Measurements from ENCODE around the gene ARID1B.

The ARID1B gene

DNA sequence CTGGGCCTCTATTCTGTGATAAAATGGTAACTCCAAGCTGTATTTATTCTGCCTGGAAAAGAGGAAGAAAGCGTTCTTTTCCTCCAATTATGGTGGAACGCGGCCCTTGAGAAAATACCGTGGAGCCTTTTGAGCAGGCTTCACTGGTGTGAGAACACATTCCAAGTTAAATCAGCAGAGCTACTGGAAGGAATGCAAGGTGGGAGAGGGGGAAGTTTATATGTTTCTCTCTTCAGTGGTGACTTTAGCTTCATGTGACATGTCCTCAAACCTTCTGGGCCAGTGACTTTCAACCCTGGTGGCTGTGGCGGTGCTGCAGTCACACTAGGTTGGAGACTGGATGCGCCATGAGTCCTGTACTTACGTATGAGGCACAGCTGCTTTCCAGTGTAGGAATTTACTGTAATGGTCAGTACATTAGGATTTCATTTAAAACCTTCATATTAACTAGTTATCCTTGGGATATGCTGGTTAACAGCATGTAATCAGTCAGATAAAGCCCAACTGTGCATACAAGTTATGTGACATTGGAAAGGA lies 221.7 kb downstream of the ARID1B start:
- H3K27me3 ChIP-seq: no peaks in the 10 kb centered on the region
- DNase-seq: no peak
- H3K4me1 ChIP-seq: peaks cover 0 to 10% (median 3%) of the 10 kb centered on the region in 4 donors
- H3K27ac ChIP-seq: no peak overlapping the region
- H3K4me3 ChIP-seq: no peak overlapping the region
- no peaks in the 10 kb centered on the region for H3K9me3 ChIP-seq
- no peaks in the 10 kb centered on the region for H3K36me3 ChIP-seq
- intact Hi-C loops (cut with DNase I; ENCODE audit: low total_unique reads): no loop called here
- TF ChIP-seq, protein P1, sequence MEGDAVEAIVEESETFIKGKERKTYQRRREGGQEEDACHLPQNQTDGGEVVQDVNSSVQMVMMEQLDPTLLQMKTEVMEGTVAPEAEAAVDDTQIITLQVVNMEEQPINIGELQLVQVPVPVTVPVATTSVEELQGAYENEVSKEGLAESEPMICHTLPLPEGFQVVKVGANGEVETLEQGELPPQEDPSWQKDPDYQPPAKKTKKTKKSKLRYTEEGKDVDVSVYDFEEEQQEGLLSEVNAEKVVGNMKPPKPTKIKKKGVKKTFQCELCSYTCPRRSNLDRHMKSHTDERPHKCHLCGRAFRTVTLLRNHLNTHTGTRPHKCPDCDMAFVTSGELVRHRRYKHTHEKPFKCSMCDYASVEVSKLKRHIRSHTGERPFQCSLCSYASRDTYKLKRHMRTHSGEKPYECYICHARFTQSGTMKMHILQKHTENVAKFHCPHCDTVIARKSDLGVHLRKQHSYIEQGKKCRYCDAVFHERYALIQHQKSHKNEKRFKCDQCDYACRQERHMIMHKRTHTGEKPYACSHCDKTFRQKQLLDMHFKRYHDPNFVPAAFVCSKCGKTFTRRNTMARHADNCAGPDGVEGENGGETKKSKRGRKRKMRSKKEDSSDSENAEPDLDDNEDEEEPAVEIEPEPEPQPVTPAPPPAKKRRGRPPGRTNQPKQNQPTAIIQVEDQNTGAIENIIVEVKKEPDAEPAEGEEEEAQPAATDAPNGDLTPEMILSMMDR (IDR thresholded peaks at IDR 0.05): no peak

- intact Hi-C loops (cut with DNase I; ENCODE audit: low total_unique reads): no loop called here
- Histone ChIP-seq H3K4me1 (peaks cover 0 to 8% (median 2%) of the 10 kb centered on the region in 4 donors), H3K27ac (no peak overlapping the region), H3K27me3 (no peaks in the 10 kb centered on the region), H3K36me3 (no peaks in the 10 kb centered on the region), H3K9me3 (no peaks in the 10 kb centered on the region), H3K4me3 (no peak overlapping the region)
- TF ChIP-seq, protein P1 (IDR thresholded peaks at IDR 0.05): no peak
- no peak for DNase-seq
Measured at GRCh38 chr6:156999762-157000161, 222.6 kb downstream of the ARID1B start.

DNA sequence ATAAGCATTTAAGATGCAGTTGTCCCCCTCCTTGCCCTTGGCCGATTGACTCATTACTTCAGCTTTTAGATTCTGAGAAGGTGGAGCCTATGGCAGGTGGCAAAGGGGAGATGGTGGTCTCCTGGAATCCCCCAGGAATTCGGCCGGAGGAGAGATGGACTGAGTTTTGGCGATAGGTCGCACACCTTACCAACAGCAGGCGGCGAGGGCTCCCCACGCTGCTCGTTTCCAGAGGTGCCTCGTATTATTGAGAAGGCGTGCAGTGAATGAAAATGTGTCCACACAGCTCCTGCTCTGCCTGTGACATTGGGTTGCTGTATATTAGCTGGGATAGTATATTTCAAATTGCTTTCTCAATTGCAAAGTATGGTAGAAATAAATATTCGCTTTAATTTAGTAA lies 224.5 kb downstream of the ARID1B start:
- intact Hi-C loops (cut with DNase I; ENCODE audit: low total_unique reads): no loop called here
- Histone ChIP-seq H3K4me3 (no peak overlapping the region), H3K36me3 (no peaks in the 10 kb centered on the region), H3K4me1 (peaks cover 0 to 13% (median 0%) of the 10 kb centered on the region in 4 donors), H3K27ac (no peak overlapping the region), H3K9me3 (no peaks in the 10 kb centered on the region), H3K27me3 (no peaks in the 10 kb centered on the region)
- TF ChIP-seq, protein P1 (IDR thresholded peaks at IDR 0.05): no peak
- DNase-seq: no peak

DNA sequence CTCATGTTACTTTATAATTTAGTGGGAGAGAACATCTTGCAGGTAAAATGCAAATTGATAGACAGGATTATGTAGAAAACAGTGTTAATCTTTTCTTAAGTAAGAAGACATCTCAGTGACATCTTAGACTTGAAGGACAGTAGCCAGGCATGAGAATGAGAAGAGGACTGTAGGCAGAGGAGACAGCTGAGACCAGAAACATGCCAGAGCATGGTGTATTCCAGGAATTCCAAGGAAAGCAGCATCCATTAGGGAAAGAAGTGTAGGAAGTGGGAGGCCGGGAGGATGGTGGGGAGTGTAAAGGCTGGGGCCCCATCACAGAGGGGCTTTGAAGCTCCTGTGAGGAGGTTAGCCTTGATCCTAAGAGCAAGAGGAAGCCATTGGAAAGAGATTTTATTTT lies 225.6 kb downstream of the ARID1B start:
- H3K36me3 ChIP-seq: no peaks in the 10 kb centered on the region
- TF ChIP-seq, protein P1 (IDR thresholded peaks at IDR 0.05): no peak
- no peak overlapping the region for H3K4me3 ChIP-seq
- intact Hi-C loops (cut with DNase I; ENCODE audit: low total_unique reads): no loop called here
- no peak for DNase-seq
- no peaks in the 10 kb centered on the region for H3K27me3 ChIP-seq
- H3K9me3 ChIP-seq: no peaks in the 10 kb centered on the region
- H3K27ac ChIP-seq: no peak overlapping the region
- H3K4me1 ChIP-seq: peaks cover 0 to 13% (median 0%) of the 10 kb centered on the region in 4 donors

DNA sequence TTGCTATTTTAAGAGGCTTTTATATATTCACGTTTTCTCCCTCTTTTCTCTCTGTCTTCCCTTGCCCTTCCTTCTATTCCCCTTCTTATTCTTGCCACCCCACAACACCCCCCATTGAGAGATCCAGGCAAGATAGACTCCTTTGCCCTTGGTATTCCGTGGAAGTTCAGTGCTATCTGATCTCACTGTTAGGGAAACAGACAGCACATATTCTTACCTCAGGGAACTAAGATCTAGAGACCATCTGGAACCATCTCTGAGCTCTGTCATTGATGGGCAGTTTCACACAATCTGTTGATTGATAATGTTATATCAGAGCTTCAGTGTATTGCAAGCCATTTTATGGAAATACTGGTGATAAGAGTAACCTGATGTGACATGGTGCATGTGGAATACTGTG lies 228.8 kb downstream of the ARID1B start:
- intact Hi-C loops (cut with DNase I; ENCODE audit: low total_unique reads): no loop called here
- no peak for DNase-seq
- no peak overlapping the region for H3K4me3 ChIP-seq
- no peaks in the 10 kb centered on the region for H3K36me3 ChIP-seq
- TF ChIP-seq, protein P1 (IDR thresholded peaks at IDR 0.05): no peak
- no peak overlapping the region for H3K27ac ChIP-seq
- no peaks in the 10 kb centered on the region for H3K27me3 ChIP-seq
- no peaks in the 10 kb centered on the region for H3K9me3 ChIP-seq
- peaks cover 0 to 13% (median 3%) of the 10 kb centered on the region in 4 donors for H3K4me1 ChIP-seq

- H3K9me3 ChIP-seq: no peaks in the 10 kb centered on the region
- H3K27ac ChIP-seq: no peak overlapping the region
- H3K4me3 ChIP-seq: no peak overlapping the region
- TF ChIP-seq, protein P1 (IDR thresholded peaks at IDR 0.05): no peak
- intact Hi-C loops (cut with DNase I; ENCODE audit: low total_unique reads): no loop called here
- H3K4me1 ChIP-seq: peaks cover 0 to 17% (median 6%) of the 10 kb centered on the region in 4 donors
- no peak for DNase-seq
- H3K36me3 ChIP-seq: no peaks in the 10 kb centered on the region
- H3K27me3 ChIP-seq: no peaks in the 10 kb centered on the region
Measured at GRCh38 chr6:157008568-157008967, 231.4 kb downstream of the ARID1B start.
